ENCODE results near the gene RNF144A. TPM values are rescaled to one million over a fixed set of nuclear protein-coding genes. Genes with fewer than 3 reads are reported as not detected.
A peak's percentile ranks its signal among the peaks of the same experiment; 100 is the strongest.

Gene RNF144A
- total and polyA plus RNA-seq, 2 experiments from 2014 or later, result 2.8 to 14.7 TPM

- H3F3A ChIP-seq (replicated peaks; ENCODE audit: low read depth), result no peaks in the 10 kb centered on the region
- H3K4me3 Mint-ChIP-seq, result no peak overlapping the region
- no peaks in the 10 kb centered on the region for H3K9me3 Mint-ChIP-seq
- no peak overlapping the region for H2AFZ ChIP-seq
- TF ChIP-seq CTCF (conservative IDR thresholded peaks at IDR 0.05; ENCODE audit: low read depth in 2 of 2) (no peak), EZH2phosphoT487 (IDR thresholded peaks at IDR 0.05; ENCODE audit: unreplicated experiment) (no peak), JUNB (IDR thresholded peaks at IDR 0.05; ENCODE audit: unreplicated experiment) (no peak), CREB1 (CRISPR knock-in tag; IDR thresholded peaks at IDR 0.05; ENCODE audit: low read depth) (no peak), EZH2 (IDR thresholded peaks at IDR 0.05; ENCODE audit: low read depth, unreplicated experiment) (no peak), ETS1 (IDR thresholded peaks at IDR 0.05) (no peak), ZNF331 (CRISPR knock-in tag; IDR thresholded peaks at IDR 0.05; ENCODE audit: low read depth) (no peak), POLR2AphosphoS5 (IDR thresholded peaks at IDR 0.05; ENCODE audit: low read depth) (no peak), STAT1 (IDR thresholded peaks at IDR 0.05; ENCODE audit: unreplicated experiment) (no peak), ZNF114 (CRISPR knock-in tag; IDR thresholded peaks at IDR 0.05) (no peak), NANOG (IDR thresholded peaks at IDR 0.05; ENCODE audit: borderline replicate concordance) (no peak)
- TF ChIP-seq, protein P1, sequence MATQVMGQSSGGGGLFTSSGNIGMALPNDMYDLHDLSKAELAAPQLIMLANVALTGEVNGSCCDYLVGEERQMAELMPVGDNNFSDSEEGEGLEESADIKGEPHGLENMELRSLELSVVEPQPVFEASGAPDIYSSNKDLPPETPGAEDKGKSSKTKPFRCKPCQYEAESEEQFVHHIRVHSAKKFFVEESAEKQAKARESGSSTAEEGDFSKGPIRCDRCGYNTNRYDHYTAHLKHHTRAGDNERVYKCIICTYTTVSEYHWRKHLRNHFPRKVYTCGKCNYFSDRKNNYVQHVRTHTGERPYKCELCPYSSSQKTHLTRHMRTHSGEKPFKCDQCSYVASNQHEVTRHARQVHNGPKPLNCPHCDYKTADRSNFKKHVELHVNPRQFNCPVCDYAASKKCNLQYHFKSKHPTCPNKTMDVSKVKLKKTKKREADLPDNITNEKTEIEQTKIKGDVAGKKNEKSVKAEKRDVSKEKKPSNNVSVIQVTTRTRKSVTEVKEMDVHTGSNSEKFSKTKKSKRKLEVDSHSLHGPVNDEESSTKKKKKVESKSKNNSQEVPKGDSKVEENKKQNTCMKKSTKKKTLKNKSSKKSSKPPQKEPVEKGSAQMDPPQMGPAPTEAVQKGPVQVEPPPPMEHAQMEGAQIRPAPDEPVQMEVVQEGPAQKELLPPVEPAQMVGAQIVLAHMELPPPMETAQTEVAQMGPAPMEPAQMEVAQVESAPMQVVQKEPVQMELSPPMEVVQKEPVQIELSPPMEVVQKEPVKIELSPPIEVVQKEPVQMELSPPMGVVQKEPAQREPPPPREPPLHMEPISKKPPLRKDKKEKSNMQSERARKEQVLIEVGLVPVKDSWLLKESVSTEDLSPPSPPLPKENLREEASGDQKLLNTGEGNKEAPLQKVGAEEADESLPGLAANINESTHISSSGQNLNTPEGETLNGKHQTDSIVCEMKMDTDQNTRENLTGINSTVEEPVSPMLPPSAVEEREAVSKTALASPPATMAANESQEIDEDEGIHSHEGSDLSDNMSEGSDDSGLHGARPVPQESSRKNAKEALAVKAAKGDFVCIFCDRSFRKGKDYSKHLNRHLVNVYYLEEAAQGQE (IDR thresholded peaks at IDR 0.05; ENCODE audit: unreplicated experiment), result no peak
- TF ChIP-seq, protein P2, sequence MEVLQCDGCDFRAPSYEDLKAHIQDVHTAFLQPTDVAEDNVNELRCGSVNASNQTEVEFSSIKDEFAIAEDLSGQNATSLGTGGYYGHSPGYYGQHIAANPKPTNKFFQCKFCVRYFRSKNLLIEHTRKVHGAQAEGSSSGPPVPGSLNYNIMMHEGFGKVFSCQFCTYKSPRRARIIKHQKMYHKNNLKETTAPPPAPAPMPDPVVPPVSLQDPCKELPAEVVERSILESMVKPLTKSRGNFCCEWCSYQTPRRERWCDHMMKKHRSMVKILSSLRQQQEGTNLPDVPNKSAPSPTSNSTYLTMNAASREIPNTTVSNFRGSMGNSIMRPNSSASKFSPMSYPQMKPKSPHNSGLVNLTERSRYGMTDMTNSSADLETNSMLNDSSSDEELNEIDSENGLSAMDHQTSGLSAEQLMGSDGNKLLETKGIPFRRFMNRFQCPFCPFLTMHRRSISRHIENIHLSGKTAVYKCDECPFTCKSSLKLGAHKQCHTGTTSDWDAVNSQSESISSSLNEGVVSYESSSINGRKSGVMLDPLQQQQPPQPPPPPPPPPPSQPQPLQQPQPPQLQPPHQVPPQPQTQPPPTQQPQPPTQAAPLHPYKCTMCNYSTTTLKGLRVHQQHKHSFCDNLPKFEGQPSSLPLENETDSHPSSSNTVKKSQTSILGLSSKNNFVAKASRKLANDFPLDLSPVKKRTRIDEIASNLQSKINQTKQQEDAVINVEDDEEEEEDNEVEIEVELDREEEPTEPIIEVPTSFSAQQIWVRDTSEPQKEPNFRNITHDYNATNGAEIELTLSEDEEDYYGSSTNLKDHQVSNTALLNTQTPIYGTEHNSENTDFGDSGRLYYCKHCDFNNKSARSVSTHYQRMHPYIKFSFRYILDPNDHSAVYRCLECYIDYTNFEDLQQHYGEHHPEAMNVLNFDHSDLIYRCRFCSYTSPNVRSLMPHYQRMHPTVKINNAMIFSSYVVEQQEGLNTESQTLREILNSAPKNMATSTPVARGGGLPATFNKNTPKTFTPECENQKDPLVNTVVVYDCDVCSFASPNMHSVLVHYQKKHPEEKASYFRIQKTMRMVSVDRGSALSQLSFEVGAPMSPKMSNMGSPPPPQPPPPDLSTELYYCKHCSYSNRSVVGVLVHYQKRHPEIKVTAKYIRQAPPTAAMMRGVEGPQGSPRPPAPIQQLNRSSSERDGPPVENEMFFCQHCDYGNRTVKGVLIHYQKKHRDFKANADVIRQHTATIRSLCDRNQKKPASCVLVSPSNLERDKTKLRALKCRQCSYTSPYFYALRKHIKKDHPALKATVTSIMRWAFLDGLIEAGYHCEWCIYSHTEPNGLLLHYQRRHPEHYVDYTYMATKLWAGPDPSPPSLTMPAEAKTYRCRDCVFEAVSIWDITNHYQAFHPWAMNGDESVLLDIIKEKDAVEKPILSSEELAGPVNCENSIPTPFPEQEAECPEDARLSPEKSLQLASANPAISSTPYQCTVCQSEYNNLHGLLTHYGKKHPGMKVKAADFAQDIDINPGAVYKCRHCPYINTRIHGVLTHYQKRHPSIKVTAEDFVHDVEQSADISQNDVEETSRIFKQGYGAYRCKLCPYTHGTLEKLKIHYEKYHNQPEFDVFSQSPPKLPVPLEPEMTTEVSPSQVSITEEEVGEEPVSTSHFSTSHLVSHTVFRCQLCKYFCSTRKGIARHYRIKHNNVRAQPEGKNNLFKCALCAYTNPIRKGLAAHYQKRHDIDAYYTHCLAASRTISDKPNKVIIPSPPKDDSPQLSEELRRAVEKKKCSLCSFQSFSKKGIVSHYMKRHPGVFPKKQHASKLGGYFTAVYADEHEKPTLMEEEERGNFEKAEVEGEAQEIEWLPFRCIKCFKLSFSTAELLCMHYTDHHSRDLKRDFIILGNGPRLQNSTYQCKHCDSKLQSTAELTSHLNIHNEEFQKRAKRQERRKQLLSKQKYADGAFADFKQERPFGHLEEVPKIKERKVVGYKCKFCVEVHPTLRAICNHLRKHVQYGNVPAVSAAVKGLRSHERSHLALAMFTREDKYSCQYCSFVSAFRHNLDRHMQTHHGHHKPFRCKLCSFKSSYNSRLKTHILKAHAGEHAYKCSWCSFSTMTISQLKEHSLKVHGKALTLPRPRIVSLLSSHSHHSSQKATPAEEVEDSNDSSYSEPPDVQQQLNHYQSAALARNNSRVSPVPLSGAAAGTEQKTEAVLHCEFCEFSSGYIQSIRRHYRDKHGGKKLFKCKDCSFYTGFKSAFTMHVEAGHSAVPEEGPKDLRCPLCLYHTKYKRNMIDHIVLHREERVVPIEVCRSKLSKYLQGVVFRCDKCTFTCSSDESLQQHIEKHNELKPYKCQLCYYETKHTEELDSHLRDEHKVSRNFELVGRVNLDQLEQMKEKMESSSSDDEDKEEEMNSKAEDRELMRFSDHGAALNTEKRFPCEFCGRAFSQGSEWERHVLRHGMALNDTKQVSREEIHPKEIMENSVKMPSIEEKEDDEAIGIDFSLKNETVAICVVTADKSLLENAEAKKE (CRISPR knock-in tag; IDR thresholded peaks at IDR 0.05), result no peak
- H3K9me2 ChIP-seq (ENCODE audit: insufficient read depth), result no peaks in the 10 kb centered on the region
- H3K27ac ChIP-seq (ENCODE audit: low read depth), result no peak overlapping the region
- ATAC-seq (peak; percentile 74), DNase-seq (ENCODE audit: low spot score) (peak; percentile 17)
- no peaks in the 10 kb centered on the region for H4K20me1 ChIP-seq (replicated peaks; ENCODE audit: insufficient read depth)
- H3K36me3 ChIP-seq (ENCODE audit: insufficient read depth), result no peaks in the 10 kb centered on the region
- no peaks in the 10 kb centered on the region for H3K79me2 ChIP-seq (replicated peaks; ENCODE audit: insufficient read depth)
- no peak overlapping the region for H3K4me3 ChIP-seq
- no peaks in the 10 kb centered on the region for H3K27me3 ChIP-seq (ENCODE audit: insufficient read depth)
- H3K4me2 ChIP-seq, result no peak overlapping the region
- H3K27ac Mint-ChIP-seq, result no peak overlapping the region
- 0 out of 2 replicates have a peak, but pooled peaks cover 6% of the 10 kb centered on the region for H3K4me1 ChIP-seq (ENCODE audit: insufficient read depth)
- peaks cover 4% of the 10 kb centered on the region for H3K4me1 Mint-ChIP-seq
- peaks cover 4% of the 10 kb centered on the region for H3K27me3 Mint-ChIP-seq (ENCODE audit: insufficient read depth, low read depth, poor library complexity)
- H3K36me3 Mint-ChIP-seq (ENCODE audit: low read depth), result no peaks in the 10 kb centered on the region
Measured at GRCh38 chr2:7007846-7008741, 90.9 kb downstream of the RNF144A start.
